ENCODE results near the gene DNPEP. TPM values are rescaled to one million over a fixed set of nuclear protein-coding genes. Genes with fewer than 3 reads are reported as not detected.

Gene DNPEP
- total and polyA plus RNA-seq, 2 donors (not counting 1 experiment from before 2014, with no cell fraction given): 82.6 to 91.7 TPM

GRCh38 chr2:219401606-219402005 lies 13.9 kb upstream of the DNPEP start:
- no peaks in the 10 kb centered on the region for H3K4me1 ChIP-seq (ENCODE audit: control insufficient read depth in 2 of 2, insufficient read depth in 2 of 2, low read length in 2 of 2)
- TF ChIP-seq CTCF (IDR thresholded peaks at IDR 0.05): no peak
- no peak for TF ChIP-seq EZH2 (IDR thresholded peaks at IDR 0.05; ENCODE audit: borderline replicate concordance, insufficient read depth, low read depth, low read length, poor library complexity, severe bottlenecking)
- H3K9ac ChIP-seq (ENCODE audit: low read length): no peak overlapping the region
- H4K20me1 ChIP-seq (ENCODE audit: control insufficient read depth, insufficient read depth, low read length, poor library complexity, severe bottlenecking): no peaks in the 10 kb centered on the region
- Mint-ChIP-seq H3K27me3 (peaks cover 31% of the 10 kb centered on the region), H3K4me3 (no peak overlapping the region), H3K4me1 (no peaks in the 10 kb centered on the region), H3K9me3 (ENCODE audit: insufficient read depth) (no peaks in the 10 kb centered on the region), H3K27ac (no peak overlapping the region)
- no peak for DNase-seq
- no peak overlapping the region for H3K4me3 ChIP-seq (ENCODE audit: control extremely low read depth in 1 of 5, extremely low read depth in 1 of 5, insufficient read depth in 1 of 5, low read depth in 2 of 5, low read length in 4 of 5)
- H3K27ac ChIP-seq (ENCODE audit: low read length in 2 of 2): no peak overlapping the region
- no peak overlapping the region for H2AFZ ChIP-seq (ENCODE audit: insufficient read depth, low read depth, low read length, poor library complexity, severe bottlenecking)
- H3K79me2 ChIP-seq (ENCODE audit: control insufficient read depth, insufficient read depth, low read length): no peaks in the 10 kb centered on the region
- no peaks in the 10 kb centered on the region for H3K9me3 ChIP-seq (ENCODE audit: control extremely low read depth in 1 of 3, control insufficient read depth in 2 of 3, insufficient read depth in 1 of 3, low read length in 2 of 3)
- H3K36me3 ChIP-seq (replicated peaks in 1 of 2; ENCODE audit: control extremely low read depth in 1 of 2, control insufficient read depth in 1 of 2, extremely low read depth in 1 of 2, insufficient read depth in 2 of 2, low read length in 1 of 2): no peaks in the 10 kb centered on the region
- H3K27me3 ChIP-seq (replicated peaks in 1 of 4; ENCODE audit: control extremely low read depth in 1 of 4, control insufficient read depth in 3 of 4, insufficient read depth in 4 of 4, low read length in 3 of 4): peaks cover 0 to 25% (median 0%) of the 10 kb centered on the region in 4 experiments
- CTCF ChIA-PET: interaction anchor here (0.6 to 4.4 kb wide), 5 partner anchors 12 to 525 kb away, joined by 3 to 97 read pairs (median 7); partner anchors contain the start of gene DNPEP
- no peak overlapping the region for H3K4me2 ChIP-seq (replicated peaks; ENCODE audit: low read depth, low read length, poor library complexity, severe bottlenecking)
- WGBS (ENCODE audit: insufficient coverage): 97% methylated on average over 6 of the region's 8 CpGs
- ATAC-seq (ENCODE audit: low read depth): no peak
- POLR2A ChIA-PET: no interaction called here
- intact Hi-C loops (cut with micrococcal nuclease): loop anchor here (2.0 to 5.0 kb wide), 3 partner anchors 57 to 296 kb away; no protein-coding TSS in a partner anchor

- no peaks in the 10 kb centered on the region for H3K36me3 ChIP-seq (replicated peaks in 1 of 2; ENCODE audit: control extremely low read depth in 1 of 2, control insufficient read depth in 1 of 2, extremely low read depth in 1 of 2, insufficient read depth in 2 of 2, low read length in 1 of 2)
- ChIA-PET POLR2A (no interaction called here), CTCF (interaction anchor here (1.0 to 3.9 kb wide), 2 partner anchors 11 to 130 kb away, joined by 4 to 32 read pairs; partner anchors contain the start of gene DNPEP)
- ATAC-seq (ENCODE audit: low read depth): no peak
- intact Hi-C loops (cut with micrococcal nuclease): loop anchor here (5.0 kb wide), 2 partner anchors 242 to 297 kb away; no protein-coding TSS in a partner anchor
- H4K20me1 ChIP-seq (ENCODE audit: control insufficient read depth, insufficient read depth, low read length, poor library complexity, severe bottlenecking): no peaks in the 10 kb centered on the region
- H2AFZ ChIP-seq (ENCODE audit: insufficient read depth, low read depth, low read length, poor library complexity, severe bottlenecking): no peak overlapping the region
- Mint-ChIP-seq H3K4me3 (no peak overlapping the region), H3K27me3 (peaks cover 37% of the 10 kb centered on the region), H3K4me1 (no peaks in the 10 kb centered on the region), H3K9me3 (ENCODE audit: insufficient read depth) (no peaks in the 10 kb centered on the region), H3K27ac (no peak overlapping the region)
- H3K79me2 ChIP-seq (ENCODE audit: control insufficient read depth, insufficient read depth, low read length): no peaks in the 10 kb centered on the region
- H3K27me3 ChIP-seq (replicated peaks in 1 of 4; ENCODE audit: control extremely low read depth in 1 of 4, control insufficient read depth in 3 of 4, insufficient read depth in 4 of 4, low read length in 3 of 4): peaks cover 0 to 25% (median 0%) of the 10 kb centered on the region in 4 experiments
- 69% methylated on average over 4 of the region's 6 CpGs for WGBS (ENCODE audit: insufficient coverage)
- DNase-seq: no peak
- H3K27ac ChIP-seq (ENCODE audit: low read length in 2 of 2): no peak overlapping the region
- no peaks in the 10 kb centered on the region for H3K4me1 ChIP-seq (ENCODE audit: control insufficient read depth in 2 of 2, insufficient read depth in 2 of 2, low read length in 2 of 2)
- TF ChIP-seq EZH2 (IDR thresholded peaks at IDR 0.05; ENCODE audit: borderline replicate concordance, insufficient read depth, low read depth, low read length, poor library complexity, severe bottlenecking) (no peak), CTCF (IDR thresholded peaks at IDR 0.05) (no peak)
- H3K4me2 ChIP-seq (replicated peaks; ENCODE audit: low read depth, low read length, poor library complexity, severe bottlenecking): no peak overlapping the region
- H3K9ac ChIP-seq (ENCODE audit: low read length): no peak overlapping the region
- no peak overlapping the region for H3K4me3 ChIP-seq (ENCODE audit: control extremely low read depth in 1 of 5, extremely low read depth in 1 of 5, insufficient read depth in 1 of 5, low read depth in 2 of 5, low read length in 4 of 5)
- no peaks in the 10 kb centered on the region for H3K9me3 ChIP-seq (ENCODE audit: control extremely low read depth in 1 of 3, control insufficient read depth in 2 of 3, insufficient read depth in 1 of 3, low read length in 2 of 3)
Measured at GRCh38 chr2:219400562-219400961, 12.8 kb upstream of the DNPEP start.

All from B cell (primary cell).